ENCODE measurements around the gene TNPO2. TPM values are rescaled to one million over a fixed set of nuclear protein-coding genes. Genes with fewer than 3 reads are reported as not detected.
A peak's percentile ranks its signal among the peaks of the same experiment; 100 is the strongest.
"Not testable (repeated sequence)": the region's sequence is repeated elsewhere in the genome, so short reads cannot be mapped to it uniquely, and the experiment has no call there.

TNPO2 gene
- total and polyA plus RNA-seq, 8 donors, result 15.7 to 37.2 (median 25.2) TPM

DNA sequence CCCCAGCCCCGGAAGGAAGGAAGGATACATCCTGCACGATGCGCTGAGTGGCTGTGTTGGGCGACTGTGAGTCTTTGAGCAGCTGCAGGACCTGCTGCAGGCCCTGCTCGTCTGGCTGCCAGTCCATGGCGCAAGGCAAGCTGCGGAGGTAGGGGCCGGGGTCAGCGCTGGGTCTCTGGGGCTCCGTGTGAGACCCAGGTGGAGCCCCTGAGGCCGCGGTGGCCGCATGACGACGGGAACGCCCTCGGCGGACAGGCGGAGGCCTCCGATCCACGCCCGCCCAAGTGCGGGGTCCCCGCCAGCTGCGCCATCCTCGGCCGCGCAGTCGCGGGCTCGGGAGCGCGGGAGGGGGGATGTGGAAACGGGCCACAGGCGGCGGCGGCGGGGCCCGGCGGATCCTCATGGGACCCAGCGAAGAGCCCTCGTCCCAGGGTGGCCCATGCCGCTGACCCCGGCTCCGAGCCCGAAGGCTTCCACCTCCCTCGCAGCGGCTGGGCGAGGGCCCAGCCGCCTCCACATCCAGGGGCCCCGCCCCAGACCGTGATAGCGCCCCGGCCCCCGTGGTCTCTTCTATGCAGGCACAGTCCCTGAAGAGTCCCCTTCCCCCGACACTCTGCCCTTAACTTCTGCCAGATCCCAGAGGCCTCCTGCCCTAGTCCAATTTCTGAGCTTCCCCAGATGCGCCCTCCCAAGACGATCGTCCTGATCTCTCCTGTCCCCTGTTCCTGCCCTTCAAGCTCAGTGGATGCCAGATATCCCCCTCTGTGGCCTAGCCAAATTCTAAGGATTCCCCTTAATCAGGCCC is 2.7 kb downstream of the TNPO2 start:
- Histone ChIP-seq H3K27me3 (no peaks in the 10 kb centered on the region), H3K4me3 (peak overlapping the region; percentile 51 to 73 (median 54)), H3K4me1 (peaks cover 0 to 19% (median 8%) of the 10 kb centered on the region in 3 donors), H3K27ac (peak overlapping the region in 2 of 4 donors; percentile 5 to 69), H3K36me3 (peaks cover 0 to 6% (median under 1%) of the 10 kb centered on the region in 3 donors), H3K9me3 (no peaks in the 10 kb centered on the region)
- WGBS, 2 donors, result 5% methylated on average over 38 to 59 of the region's 59 CpGs
- peak in 3 of 6 donors; percentile 54 to 80 (median 67) for DNase-seq
- no peak for FAIRE-seq
- no peak for TF ChIP-seq CTCF (IDR thresholded peaks at IDR 0.05)
- intact Hi-C loops (cut with DNase I), result no loop called here
- ATAC-seq, result peak in 2 of 4 donors; percentile 2 to 6

DNA sequence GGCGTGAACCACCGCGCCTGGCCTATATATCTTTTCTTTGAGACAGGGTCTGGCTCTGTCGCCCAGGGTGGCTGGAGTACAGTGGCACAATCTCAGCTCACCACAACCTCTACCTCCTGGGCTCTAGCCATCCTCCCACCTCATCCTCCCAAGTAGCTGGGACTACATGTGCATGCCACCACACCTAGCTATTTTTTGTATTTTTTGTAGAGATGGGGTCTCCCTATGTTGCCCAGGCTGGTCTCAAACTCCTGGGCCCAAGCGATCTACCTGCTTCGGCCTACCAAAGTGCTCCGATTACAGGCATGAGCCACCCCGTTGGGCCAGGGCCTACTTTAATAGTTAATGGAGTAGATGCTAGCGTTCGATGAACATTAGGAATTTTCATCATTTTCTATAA is 3.4 kb downstream of the TNPO2 start:
- no peak for DNase-seq
- no peak overlapping the region for H3K27ac ChIP-seq
- H3K27me3 ChIP-seq, result no peaks in the 10 kb centered on the region
- no peak for TF ChIP-seq CTCF (IDR thresholded peaks at IDR 0.05)
- no peak for ATAC-seq
- WGBS, 2 donors, result 81 to 85% methylated on average over 10 of the region's 10 CpGs
- intact Hi-C loops (cut with DNase I), result no loop called here
- FAIRE-seq, result no peak
- no peaks in the 10 kb centered on the region for H3K9me3 ChIP-seq
- H3K4me3 ChIP-seq, result peak overlapping the region in 2 of 4 donors; percentile 51 to 73
- H3K36me3 ChIP-seq, result peaks cover 0 to 10% (median 8%) of the 10 kb centered on the region in 3 donors
- H3K4me1 ChIP-seq, result peaks cover 0 to 19% (median 8%) of the 10 kb centered on the region in 3 donors

- H3K4me3 ChIP-seq, result no peak overlapping the region
- peaks cover 0 to 8% (median 7%) of the 10 kb centered on the region in 3 donors for H3K4me1 ChIP-seq
- DNase-seq (no peak), FAIRE-seq (no peak), ATAC-seq (no peak)
- no peaks in the 10 kb centered on the region for H3K27me3 ChIP-seq
- no peaks in the 10 kb centered on the region for H3K9me3 ChIP-seq
- 93 to 96% methylated on average over 3 of the region's 3 CpGs for WGBS, 2 donors
- H3K27ac ChIP-seq, result no peak overlapping the region
- H3K36me3 ChIP-seq, result peaks cover 0 to 29% (median 27%) of the 10 kb centered on the region in 3 donors
- intact Hi-C loops (cut with DNase I), result loop anchor here in 1 of 3 donors (10.0 kb wide), 1 partner anchor 129 kb away; no protein-coding TSS in a partner anchor
- no peak for TF ChIP-seq CTCF (IDR thresholded peaks at IDR 0.05)
These were observed 7.8 kb downstream of the TNPO2 start for GRCh38 chr19:12715929-12716328.

- Histone ChIP-seq H3K4me1 (no peaks in the 10 kb centered on the region), H3K9me3 (no peaks in the 10 kb centered on the region), H3K4me3 (no peak overlapping the region), H3K27ac (no peak overlapping the region), H3K36me3 (peaks cover 0 to 38% (median 34%) of the 10 kb centered on the region in 3 donors), H3K27me3 (no peaks in the 10 kb centered on the region)
- TF ChIP-seq CTCF (IDR thresholded peaks at IDR 0.05), result no peak
- DNase-seq (no peak), FAIRE-seq (no peak), ATAC-seq (no peak)
- WGBS, 2 donors, result 92 to 94% methylated on average over 15 of the region's 15 CpGs
- intact Hi-C loops (cut with DNase I), result loop anchor here in 1 of 3 donors (10.0 kb wide), 1 partner anchor 130 kb away; no protein-coding TSS in a partner anchor
These were observed 8.6 kb downstream of the TNPO2 start for GRCh38 chr19:12715102-12715501.

GRCh38 chr19:12713304-12713703 is 10.4 kb downstream of the TNPO2 start:
- intact Hi-C loops (cut with DNase I), result loop anchor here in 1 of 3 donors (10.0 kb wide), 1 partner anchor 131 kb away; no protein-coding TSS in a partner anchor
- peaks cover 0 to 38% (median 34%) of the 10 kb centered on the region in 3 donors for H3K36me3 ChIP-seq
- H3K4me3 ChIP-seq, H3K27ac ChIP-seq, H3K27me3 ChIP-seq, H3K9me3 ChIP-seq, H3K4me1 ChIP-seq, ATAC-seq, FAIRE-seq, DNase-seq: not testable (repeated sequence)
- 92 to 98% methylated on average over 9 of the region's 9 CpGs for WGBS, 2 donors
